Neural progenitor cell (in vitro differentiated cells): ENCODE results near the gene TMEM204. TPM values are rescaled to one million over a fixed set of nuclear protein-coding genes. Genes with fewer than 3 reads are reported as not detected.

Experiments
- DNase-seq: peaks from one replicate; pipeline ENCODE4 v3.0.0-alpha.2; 2016; ENCODE audit warnings: low spot score
- H2AFZ ChIP-seq: fragments of 200-600 bp; sonication (generic); replicated peaks from 2 replicates; pipeline ENCODE4 v1.6.1; 2016; ENCODE audit warnings: antibody characterized with exemption
- H3F3A ChIP-seq: fragments of 200-600 bp; sonication (generic); 2 replicates; pipeline ENCODE4 v1.6.1; 2016; ENCODE audit warnings: antibody characterized with exemption, low read depth
- H3K27ac ChIP-seq: fragments of 200-600 bp; sonication (generic); 2 replicates; pipeline ENCODE4 v1.5.1; 2016; ENCODE audit warnings: mild to moderate bottlenecking
- H3K27me3 ChIP-seq: fragments of 200-600 bp; sonication (generic); 2 replicates; pipeline ENCODE4 v1.6.1; 2016; ENCODE audit warnings: mild to moderate bottlenecking, moderate library complexity
- H3K36me3 ChIP-seq: fragments of 200-600 bp; sonication (generic); 2 replicates; pipeline ENCODE4 v1.5.1; 2016
- H3K4me1 ChIP-seq: fragments of 200-600 bp; sonication (generic); 2 replicates; pipeline ENCODE4 v1.6.1; 2016; ENCODE audit warnings: mixed run types
- H3K4me2 ChIP-seq: fragments of 200-600 bp; sonication (generic); 2 replicates; pipeline ENCODE4 v1.6.1; 2016
- H3K4me3 ChIP-seq: fragments of 200-600 bp; sonication (generic); 2 replicates; pipeline ENCODE4 v1.5.1; 2016
- H3K79me2 ChIP-seq: fragments of 200-600 bp; sonication (generic); 2 replicates; pipeline ENCODE4 v1.6.1; 2016; ENCODE audit warnings: low read depth
- H3K9ac ChIP-seq: fragments of 200-600 bp; sonication (generic); 2 replicates; pipeline ENCODE4 v1.6.1; 2016
- H3K9me3 ChIP-seq: fragments of 200-600 bp; sonication (generic); 2 replicates; pipeline ENCODE4 v1.5.1; 2016; ENCODE audit warnings: low read depth
- H4K20me1 ChIP-seq: fragments of 200-600 bp; sonication (generic); 2 replicates; pipeline ENCODE4 v1.6.1; 2016; ENCODE audit warnings: low read depth
- H3K27ac Mint-ChIP-seq: 3 replicates; pipeline ENCODE4 v1.8.0; 2021; ENCODE audit warnings: mixed read lengths
- H3K27me3 Mint-ChIP-seq: 2 replicates; pipeline ENCODE4 v1.8.0; 2022; ENCODE audit warnings: low read depth, mild to moderate bottlenecking, inconsistent platforms, moderate library complexity, mixed read lengths; ENCODE audit not compliant: insufficient read depth
- H3K36me3 Mint-ChIP-seq: 3 replicates; pipeline ENCODE4 v1.8.0; 2021; ENCODE audit warnings: mixed read lengths
- H3K4me1 Mint-ChIP-seq: 3 replicates; pipeline ENCODE4 v1.8.0; 2021; ENCODE audit warnings: mixed read lengths
- H3K4me3 Mint-ChIP-seq: 3 replicates; pipeline ENCODE4 v1.8.0; 2021; ENCODE audit warnings: mild to moderate bottlenecking, moderate library complexity, mixed read lengths
- H3K9me3 Mint-ChIP-seq: 3 replicates; pipeline ENCODE4 v1.8.0; 2020; ENCODE audit warnings: mixed read lengths
- EZH2 ChIP-seq: fragments of 200-600 bp; sonication (generic); IDR thresholded peaks from 2 replicates; pipeline ENCODE4 v1.6.1; 2017; ENCODE audit warnings: antibody characterized with exemption, mild to moderate bottlenecking, moderate library complexity
- EZH2phosphoT487 ChIP-seq: fragments of 200-600 bp; sonication (generic); IDR thresholded peaks from 2 replicates; pipeline ENCODE4 v1.6.1; 2017; ENCODE audit warnings: antibody characterized with exemption
- total RNA-seq: library from RNA; depleted of rRNA; stranded (reverse); fragments of >200 nt; gene quantifications from 2 replicates; pipeline ENCODE4 v1.2.3, GENCODE V29; 2015; ENCODE audit warnings: low replicate concordance
- TF ChIP-seq, protein P1 (sequence below): fragments of 200-600 bp; sonication (generic); IDR thresholded peaks from 2 replicates; pipeline ENCODE4 v1.5.1; 2017; ENCODE audit warnings: antibody characterized with exemption, mild to moderate bottlenecking

TMEM204 gene
- total RNA-seq, 1 donor from 2014 or later, result not detected

DNA sequence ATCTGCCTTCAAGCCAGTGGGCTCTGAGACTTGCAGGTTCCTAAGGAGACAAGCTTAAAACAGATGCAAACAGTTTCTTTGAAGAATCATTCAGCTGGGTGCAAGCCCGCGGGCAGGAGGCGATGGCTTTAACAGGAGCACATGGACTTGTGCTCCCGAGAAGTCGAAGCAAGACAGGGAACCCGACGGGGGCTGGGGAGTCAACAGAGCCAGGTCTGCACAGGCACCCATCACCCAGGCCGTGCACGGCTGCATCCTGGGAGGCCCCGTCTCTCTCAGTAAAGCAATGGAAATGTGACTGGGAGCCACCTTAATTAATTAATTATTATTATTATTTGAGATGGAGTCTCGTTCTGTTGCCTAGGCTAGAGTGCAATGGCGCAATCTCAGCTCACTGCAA, 44.4 kb upstream of the TMEM204 start:
- H3K27me3 Mint-ChIP-seq, result peaks cover 4% of the 10 kb centered on the region
- H3K27ac Mint-ChIP-seq, result peak overlapping the region; percentile 81

DNA sequence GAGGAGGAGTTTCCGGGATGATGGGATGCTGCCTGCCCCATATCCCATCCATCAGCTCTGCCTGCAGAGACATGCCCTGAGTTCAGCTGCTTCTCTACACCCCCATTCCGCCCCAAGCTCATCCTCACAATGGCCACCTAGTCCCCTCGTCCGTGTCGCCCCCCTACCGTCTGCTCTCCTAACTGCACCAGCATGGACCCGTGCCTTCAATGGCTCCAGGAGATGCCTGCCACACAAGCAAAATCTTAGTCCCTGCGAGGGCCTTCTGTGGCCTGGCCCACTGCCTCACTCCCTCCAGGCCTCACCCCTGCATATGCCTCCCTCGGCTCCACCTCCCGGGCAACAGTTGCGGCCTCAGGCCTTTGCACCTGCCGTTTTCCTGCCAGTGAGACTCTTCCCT, 42.1 kb upstream of the TMEM204 start:
- peaks cover 10% of the 10 kb centered on the region for H3K4me1 ChIP-seq
- no peaks in the 10 kb centered on the region for H3K36me3 Mint-ChIP-seq
- H3K27me3 Mint-ChIP-seq, result no peaks in the 10 kb centered on the region
- H3K9me3 Mint-ChIP-seq, result no peaks in the 10 kb centered on the region
- peak overlapping the region; percentile 8 for H3K4me3 Mint-ChIP-seq
- peaks cover 12% of the 10 kb centered on the region for H4K20me1 ChIP-seq
- H2AFZ ChIP-seq, result no peak overlapping the region
- no peak overlapping the region for H3K27ac ChIP-seq
- H3K27me3 ChIP-seq, result no peaks in the 10 kb centered on the region
- no peak overlapping the region for H3K9ac ChIP-seq
- no peaks in the 10 kb centered on the region for H3K36me3 ChIP-seq
- H3K4me3 ChIP-seq, result no peak overlapping the region
- peaks cover 23% of the 10 kb centered on the region for H3K79me2 ChIP-seq
- no peak for DNase-seq
- no peak overlapping the region for H3K27ac Mint-ChIP-seq
- H3K9me3 ChIP-seq, result no peaks in the 10 kb centered on the region
- TF ChIP-seq EZH2 (no peak), EZH2phosphoT487 (no peak)
- TF ChIP-seq, protein P1, sequence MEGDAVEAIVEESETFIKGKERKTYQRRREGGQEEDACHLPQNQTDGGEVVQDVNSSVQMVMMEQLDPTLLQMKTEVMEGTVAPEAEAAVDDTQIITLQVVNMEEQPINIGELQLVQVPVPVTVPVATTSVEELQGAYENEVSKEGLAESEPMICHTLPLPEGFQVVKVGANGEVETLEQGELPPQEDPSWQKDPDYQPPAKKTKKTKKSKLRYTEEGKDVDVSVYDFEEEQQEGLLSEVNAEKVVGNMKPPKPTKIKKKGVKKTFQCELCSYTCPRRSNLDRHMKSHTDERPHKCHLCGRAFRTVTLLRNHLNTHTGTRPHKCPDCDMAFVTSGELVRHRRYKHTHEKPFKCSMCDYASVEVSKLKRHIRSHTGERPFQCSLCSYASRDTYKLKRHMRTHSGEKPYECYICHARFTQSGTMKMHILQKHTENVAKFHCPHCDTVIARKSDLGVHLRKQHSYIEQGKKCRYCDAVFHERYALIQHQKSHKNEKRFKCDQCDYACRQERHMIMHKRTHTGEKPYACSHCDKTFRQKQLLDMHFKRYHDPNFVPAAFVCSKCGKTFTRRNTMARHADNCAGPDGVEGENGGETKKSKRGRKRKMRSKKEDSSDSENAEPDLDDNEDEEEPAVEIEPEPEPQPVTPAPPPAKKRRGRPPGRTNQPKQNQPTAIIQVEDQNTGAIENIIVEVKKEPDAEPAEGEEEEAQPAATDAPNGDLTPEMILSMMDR, result no peak
- H3F3A ChIP-seq, result peaks cover 11% of the 10 kb centered on the region
- no peak overlapping the region for H3K4me2 ChIP-seq
- H3K4me1 Mint-ChIP-seq, result peaks cover 7% of the 10 kb centered on the region

More for the DNA sequence above, 44.4 kb upstream of the TMEM204 start:
- Histone ChIP-seq H3K79me2 (peaks cover 8% of the 10 kb centered on the region), H3K9ac (peak overlapping the region; percentile 49), H4K20me1 (peaks cover 4% of the 10 kb centered on the region), H3K9me3 (no peaks in the 10 kb centered on the region), H3K36me3 (no peaks in the 10 kb centered on the region), H3K27me3 (peaks cover 7% of the 10 kb centered on the region), H3K4me1 (peaks cover 7% of the 10 kb centered on the region), H3F3A (peaks cover 11% of the 10 kb centered on the region), H3K4me3 (no peak overlapping the region), H3K4me2 (no peak overlapping the region), H3K27ac (no peak overlapping the region), H2AFZ (no peak overlapping the region)
- no peaks in the 10 kb centered on the region for H3K9me3 Mint-ChIP-seq
- no peak overlapping the region for H3K4me3 Mint-ChIP-seq
- H3K4me1 Mint-ChIP-seq, result peaks cover 7% of the 10 kb centered on the region
- DNase-seq, result no peak
- no peaks in the 10 kb centered on the region for H3K36me3 Mint-ChIP-seq
- TF ChIP-seq EZH2phosphoT487 (no peak), EZH2 (no peak)
- TF ChIP-seq, protein P1, result no peak

GRCh38 chr16:1492082-1492922, 41.2 kb upstream of the TMEM204 start:
- H3K4me2 ChIP-seq, result peak overlapping the region; percentile 99
- no peak for DNase-seq
- no peaks in the 10 kb centered on the region for H3K27me3 ChIP-seq
- peaks cover 12% of the 10 kb centered on the region for H4K20me1 ChIP-seq
- H2AFZ ChIP-seq, result peak overlapping the region; percentile 100
- no peaks in the 10 kb centered on the region for H3K27me3 Mint-ChIP-seq
- H3K4me1 ChIP-seq, result peaks cover 10% of the 10 kb centered on the region
- H3K27ac ChIP-seq, result no peak overlapping the region
- H3K79me2 ChIP-seq, result peaks cover 23% of the 10 kb centered on the region
- H3F3A ChIP-seq, result peaks cover 11% of the 10 kb centered on the region
- H3K36me3 Mint-ChIP-seq, result no peaks in the 10 kb centered on the region
- no peak overlapping the region for H3K9ac ChIP-seq
- peaks cover 7% of the 10 kb centered on the region for H3K4me1 Mint-ChIP-seq
- H3K36me3 ChIP-seq, result no peaks in the 10 kb centered on the region
- H3K9me3 ChIP-seq, result no peaks in the 10 kb centered on the region
- H3K27ac Mint-ChIP-seq, result peak overlapping the region; percentile 99
- TF ChIP-seq, protein P1, result no peak
- TF ChIP-seq EZH2phosphoT487, result no peak
- TF ChIP-seq EZH2, result no peak
- H3K9me3 Mint-ChIP-seq, result no peaks in the 10 kb centered on the region
- peak overlapping the region; percentile 96 for H3K4me3 ChIP-seq
- H3K4me3 Mint-ChIP-seq, result peak overlapping the region; percentile 98
